HG02798 (cell line): ENCODE results near the gene NTRK3.
A peak's percentile ranks its signal among the peaks of the same experiment; 100 is the strongest.

Experiments used
- ATAC-seq: cut with Tn5 transposase; IDR thresholded peaks from one replicate; pipeline ENCODE4 v1.9.1; 2021; ENCODE audit warnings: mild to moderate bottlenecking; ENCODE audit not compliant: unreplicated experiment, poor library complexity

The NTRK3 gene

DNA sequence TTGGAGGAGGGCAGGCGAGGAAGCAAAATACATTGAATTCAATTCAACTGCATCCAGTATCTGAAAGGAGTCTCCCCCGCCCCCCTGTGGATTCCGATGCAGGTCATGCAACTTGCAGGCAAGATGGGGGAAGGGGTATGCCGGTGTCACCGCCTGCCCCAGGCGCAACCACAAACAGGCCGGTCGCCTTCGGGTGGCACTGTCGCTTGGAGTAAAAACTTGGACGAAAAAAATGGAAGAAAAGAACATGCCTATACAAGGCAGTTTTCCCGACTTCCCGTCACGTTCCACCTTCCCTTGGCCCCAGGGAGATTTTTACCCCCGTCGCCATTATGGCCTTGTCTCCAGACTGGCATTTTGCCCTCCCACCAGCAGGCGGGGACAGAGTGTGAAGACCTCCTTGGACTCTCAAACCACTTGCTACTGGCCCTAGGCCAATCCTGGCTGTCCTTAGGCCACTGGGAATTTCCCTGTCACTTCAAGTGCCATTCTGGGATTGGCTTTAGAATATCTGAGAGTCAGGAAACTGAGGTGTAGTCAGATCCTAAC lies 1.6 kb upstream of the NTRK3 start:
- ATAC-seq = no peak

GRCh38 chr15:88257311-88258092 lies 963 bp upstream of the NTRK3 start:
- ATAC-seq = no peak

DNA sequence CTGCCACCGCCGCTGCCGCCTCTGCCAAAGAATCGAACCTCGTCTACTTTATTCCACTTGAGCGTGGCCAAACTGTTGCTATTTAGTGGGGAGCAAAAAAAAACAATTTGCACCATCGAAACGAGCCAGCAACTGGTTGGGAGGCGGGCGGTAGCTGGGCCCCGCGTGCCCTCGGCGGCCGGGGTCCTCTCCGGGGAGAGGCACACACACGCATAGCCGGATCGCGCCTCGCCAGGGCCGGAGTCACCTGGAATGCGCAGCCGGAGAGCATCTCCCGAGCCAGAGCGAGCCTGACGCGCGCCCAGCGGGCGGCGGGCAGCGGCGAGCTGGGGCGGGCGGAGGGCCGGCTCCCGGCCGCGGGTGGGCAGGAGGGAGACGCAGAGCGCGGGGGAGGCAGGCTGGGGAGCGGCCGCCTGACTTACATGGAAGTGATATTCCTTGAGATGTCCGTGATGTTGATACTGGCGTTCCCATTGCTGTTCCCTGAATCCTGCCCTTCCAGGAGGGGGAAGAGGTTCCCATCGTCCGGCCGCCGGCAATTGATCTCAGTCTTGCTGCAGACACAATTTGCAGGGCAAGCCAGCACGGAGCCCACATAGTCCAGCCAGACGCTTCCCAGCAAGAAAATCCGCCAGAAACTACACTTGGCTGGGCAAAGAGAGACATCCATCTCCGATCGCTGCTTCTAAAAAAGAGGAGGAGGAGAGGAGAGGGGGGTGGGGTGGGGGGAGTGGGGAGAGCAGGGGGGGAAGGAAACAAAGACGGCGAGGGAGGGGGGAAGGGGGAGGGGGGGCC lies 858 bp downstream of the NTRK3 start:
- ATAC-seq = no peak

DNA sequence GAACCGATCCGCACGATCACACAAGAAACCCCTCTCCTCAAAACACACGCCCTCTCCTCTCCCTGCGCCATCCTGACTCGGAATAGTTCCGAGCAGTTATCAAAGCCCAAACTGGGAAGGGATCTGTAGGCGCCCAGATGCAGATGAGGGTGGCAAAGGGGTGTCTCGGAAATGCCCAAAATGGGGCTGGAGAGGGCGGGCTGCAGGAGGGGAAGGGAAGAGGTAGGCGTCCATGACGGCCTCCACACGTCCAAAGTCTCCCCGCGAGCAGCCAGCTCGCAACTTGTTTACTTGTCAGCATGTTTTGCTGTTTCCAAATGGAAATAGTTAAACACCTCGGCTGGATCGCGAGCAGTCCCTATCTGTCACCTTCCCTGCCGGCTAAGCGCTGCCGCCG lies 1.5 kb downstream of the NTRK3 start:
- no peak for ATAC-seq

GRCh38 chr15:88252441-88252840 lies 4.1 kb downstream of the NTRK3 start:
- ATAC-seq = no peak

DNA sequence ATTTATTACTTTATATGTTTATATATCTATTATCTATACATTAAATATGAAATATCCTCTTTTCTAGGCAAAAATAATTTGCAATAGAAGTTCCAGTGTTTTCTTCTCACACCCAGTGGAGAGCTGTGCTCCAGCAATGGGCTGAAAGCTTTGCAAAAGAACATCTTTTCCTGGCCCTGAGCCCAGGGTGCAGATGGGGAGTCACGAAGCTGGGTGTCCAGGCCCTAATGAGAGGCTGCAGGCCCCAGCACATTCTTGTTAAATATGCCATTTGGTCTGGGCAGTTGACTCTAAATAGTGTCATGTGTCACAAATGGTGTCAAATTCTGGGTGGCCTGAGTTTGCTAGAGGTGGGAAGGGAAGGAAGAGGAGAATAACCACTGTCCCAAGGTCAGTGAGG lies 5.7 kb downstream of the NTRK3 start:
- ATAC-seq = no peak

DNA sequence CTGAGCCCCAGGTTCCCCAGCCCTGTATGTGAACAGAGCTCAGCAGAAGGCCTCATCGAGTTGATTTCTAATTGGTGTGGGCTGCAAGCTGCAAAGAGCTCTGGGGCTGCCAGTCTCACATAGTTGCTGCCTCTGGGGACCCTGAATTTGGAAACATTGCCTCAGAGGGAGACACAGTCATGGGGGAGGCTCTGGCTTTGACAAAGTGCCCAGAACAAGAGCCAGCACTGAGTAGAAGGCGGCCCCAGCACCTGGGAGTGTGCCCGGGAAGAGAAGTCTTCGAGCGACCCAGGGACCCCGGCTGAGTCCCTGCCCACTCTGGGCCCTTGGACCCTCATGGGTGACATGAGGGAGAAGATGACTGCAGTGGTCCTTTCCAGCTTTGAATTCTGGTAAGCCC lies 7.3 kb downstream of the NTRK3 start:
- ATAC-seq = no peak

DNA sequence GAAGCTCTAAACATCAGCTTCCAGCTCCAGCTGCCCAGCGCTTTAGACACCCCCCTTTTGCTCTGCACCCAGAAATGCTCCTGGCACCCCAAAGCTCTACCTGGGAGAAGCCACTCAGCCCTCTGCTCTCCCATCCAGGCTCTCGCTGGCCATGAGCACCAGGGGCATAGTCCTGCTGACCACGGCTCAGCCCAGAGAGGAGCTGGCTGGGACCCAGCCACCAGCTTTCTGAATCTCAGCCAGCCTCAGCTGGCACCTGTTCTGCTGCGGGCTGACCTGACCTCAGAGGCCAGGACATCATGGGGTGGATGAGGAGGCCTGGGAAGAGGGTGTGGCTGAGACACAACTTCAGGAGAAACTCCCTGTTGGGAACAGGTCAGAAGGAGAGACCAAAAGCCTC lies 8.6 kb downstream of the NTRK3 start:
- no peak for ATAC-seq

- peak; percentile 85 for ATAC-seq
These were observed 9.7 kb downstream of the NTRK3 start for GRCh38 chr15:88246666-88247446.

DNA sequence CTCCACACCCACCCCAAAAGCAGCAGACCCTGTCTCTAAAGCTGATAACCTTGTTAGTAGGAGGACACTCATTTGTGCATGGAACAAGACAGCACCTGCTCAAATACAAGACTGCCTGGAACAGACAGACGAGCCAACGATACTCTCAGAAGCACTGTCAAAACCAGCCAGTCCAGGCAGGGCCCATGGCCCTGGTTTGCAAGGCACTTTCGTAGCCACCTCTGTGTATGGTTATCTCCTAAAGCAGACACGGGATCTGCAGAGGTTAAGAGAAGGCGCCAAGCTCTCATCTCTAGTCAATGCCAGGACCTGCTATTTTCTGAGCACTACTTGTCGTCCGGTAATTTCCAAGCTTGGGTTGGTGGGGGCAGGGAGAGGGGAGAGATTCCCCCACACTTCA lies 10.5 kb downstream of the NTRK3 start:
- no peak for ATAC-seq

DNA sequence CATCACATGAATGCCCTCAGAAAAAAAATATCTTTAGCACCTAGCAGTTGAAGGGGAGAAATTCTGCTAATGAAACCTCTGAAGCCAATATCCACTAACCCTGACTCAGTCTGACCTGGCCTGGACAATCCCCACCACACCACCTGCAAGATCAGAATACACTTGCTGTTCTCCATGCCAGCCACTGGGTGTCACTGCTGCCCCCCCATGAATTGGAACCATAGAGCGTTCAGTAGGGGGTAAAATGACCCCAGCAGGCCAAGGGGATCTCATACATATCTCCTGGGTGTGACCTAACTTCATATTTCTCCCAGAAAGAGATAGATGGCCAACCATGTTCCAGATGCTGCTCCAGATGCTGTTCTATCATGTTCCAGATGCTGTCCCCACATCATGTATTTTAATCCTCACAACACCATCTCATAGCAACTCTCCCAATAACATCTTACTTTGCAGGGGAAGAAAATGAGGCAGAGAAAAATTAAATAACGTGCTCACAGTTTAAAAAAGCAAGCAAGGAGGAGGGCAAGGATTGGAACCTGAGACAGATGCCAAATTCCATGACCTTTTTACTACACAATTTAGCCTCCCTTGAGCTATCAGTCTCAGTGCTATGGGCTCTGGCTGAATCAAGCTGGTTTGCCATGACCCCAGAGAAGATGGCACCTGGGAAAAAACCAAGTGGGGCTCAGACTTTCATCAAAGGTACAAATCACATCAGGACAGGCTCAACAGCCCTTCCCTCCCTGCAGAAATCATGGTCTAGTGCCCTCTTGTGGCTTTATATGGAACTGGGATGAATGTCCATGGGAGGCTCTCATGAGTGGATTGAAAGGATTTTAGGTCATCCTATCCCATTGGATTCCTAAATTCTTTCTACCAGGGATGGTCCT lies 12.4 kb downstream of the NTRK3 start:
- peak; percentile 59 for ATAC-seq

- no peak for ATAC-seq
These were observed 13.7 kb downstream of the NTRK3 start for GRCh38 chr15:88242586-88243555.

DNA sequence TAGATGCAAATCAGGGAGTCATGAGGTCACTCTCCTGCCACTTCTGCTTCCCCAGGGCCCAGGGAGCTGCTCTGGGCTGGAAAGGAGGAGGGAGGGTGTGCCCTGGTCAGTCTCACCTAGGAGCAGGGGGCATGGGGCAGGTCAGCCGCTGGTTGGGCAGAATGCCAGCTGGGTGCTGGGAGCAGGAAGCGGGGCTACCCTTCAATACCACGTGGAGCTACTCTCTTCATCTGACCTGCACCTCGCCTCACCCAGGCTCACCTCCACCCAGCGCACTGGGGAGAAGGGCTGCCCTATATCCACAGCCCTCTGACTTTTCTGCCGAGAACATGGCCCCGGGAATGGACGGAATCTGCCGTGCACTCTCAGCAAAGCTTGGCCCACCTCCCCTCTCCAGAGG lies 15.1 kb downstream of the NTRK3 start:
- ATAC-seq = no peak

- ATAC-seq = no peak
These were observed 15.5 kb downstream of the NTRK3 start for GRCh38 chr15:88241060-88241459.

GRCh38 chr15:88239594-88239993 lies 16.9 kb downstream of the NTRK3 start:
- no peak for ATAC-seq

GRCh38 chr15:88238618-88239430 lies 17.7 kb downstream of the NTRK3 start:
- ATAC-seq = no peak

DNA sequence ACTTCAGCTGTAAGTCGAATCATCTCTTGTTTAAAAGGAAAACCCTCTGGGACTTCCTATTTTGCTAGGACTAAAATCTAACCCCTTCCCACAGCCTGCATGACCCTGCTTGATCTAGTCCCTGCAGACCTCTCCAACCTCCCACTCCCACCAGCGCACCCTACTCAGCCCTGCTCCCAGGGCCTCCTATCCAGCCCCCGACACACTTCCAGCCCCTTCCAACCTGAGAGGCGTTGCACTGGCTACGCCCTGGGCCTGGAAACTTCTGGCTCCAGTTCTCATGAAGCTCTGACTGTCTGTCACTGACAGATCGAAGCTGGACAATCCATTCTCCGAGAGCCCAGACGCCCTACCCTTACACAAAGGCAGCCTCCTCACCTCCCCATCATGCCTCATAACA lies 21.8 kb downstream of the NTRK3 start:
- ATAC-seq = no peak

- no peak for ATAC-seq
These were observed 22.6 kb downstream of the NTRK3 start for GRCh38 chr15:88233921-88234320.
